HG03066 (cell line): ENCODE data around the gene PIK3C2G.

ENCODE experiments used
- ATAC-seq: cut with Tn5 transposase; IDR thresholded peaks from one replicate; pipeline ENCODE4 v1.9.1; 2021; ENCODE audit warnings: low read depth; ENCODE audit not compliant: unreplicated experiment

Gene PIK3C2G

GRCh38 chr12:18414671-18415070 lies 153.4 kb downstream of the PIK3C2G start:
- no peak for ATAC-seq

GRCh38 chr12:18415227-18415626 lies 153.9 kb downstream of the PIK3C2G start:
- no peak for ATAC-seq

GRCh38 chr12:18416412-18416811 lies 155.1 kb downstream of the PIK3C2G start:
- ATAC-seq, result no peak

GRCh38 chr12:18419311-18419710 lies 158.0 kb downstream of the PIK3C2G start:
- no peak for ATAC-seq

DNA sequence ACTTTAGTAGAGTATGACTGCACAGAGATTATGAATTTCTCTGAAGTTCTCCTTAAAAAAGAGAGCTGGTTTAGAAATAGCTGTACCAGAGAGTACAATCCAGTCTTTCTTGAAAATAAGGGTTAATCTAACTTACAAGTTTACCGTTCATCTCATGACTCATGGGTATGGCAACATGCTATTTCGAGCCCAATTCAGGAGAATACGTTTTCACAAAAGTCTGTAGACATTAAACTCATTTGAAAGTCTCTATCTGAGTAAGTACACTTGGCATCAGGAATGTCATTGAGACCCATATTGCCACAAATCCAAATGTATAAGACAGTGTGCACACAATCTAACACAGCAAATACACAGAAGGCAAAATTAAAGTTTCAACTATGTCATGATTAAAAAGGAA lies 160.5 kb downstream of the PIK3C2G start:
- no peak for ATAC-seq

DNA sequence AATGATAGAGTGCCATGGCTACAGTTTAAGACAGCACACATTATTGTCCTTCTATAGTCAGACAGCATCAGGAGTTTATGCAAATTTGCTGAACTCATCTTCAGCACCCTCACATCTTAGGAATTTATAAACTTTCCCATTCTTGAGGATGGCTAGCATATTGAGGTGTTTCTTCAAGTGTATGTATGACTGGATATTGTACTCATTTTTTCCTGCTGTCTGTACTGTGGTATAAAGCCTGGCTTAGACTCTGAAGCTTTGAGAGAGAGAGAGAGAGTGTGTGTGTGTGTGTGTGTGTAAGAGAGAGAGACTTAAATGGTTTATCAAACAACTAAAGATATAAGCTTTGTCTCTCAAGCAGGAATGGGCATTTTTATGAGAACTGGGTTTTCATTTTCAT lies 161.6 kb downstream of the PIK3C2G start:
- no peak for ATAC-seq

DNA sequence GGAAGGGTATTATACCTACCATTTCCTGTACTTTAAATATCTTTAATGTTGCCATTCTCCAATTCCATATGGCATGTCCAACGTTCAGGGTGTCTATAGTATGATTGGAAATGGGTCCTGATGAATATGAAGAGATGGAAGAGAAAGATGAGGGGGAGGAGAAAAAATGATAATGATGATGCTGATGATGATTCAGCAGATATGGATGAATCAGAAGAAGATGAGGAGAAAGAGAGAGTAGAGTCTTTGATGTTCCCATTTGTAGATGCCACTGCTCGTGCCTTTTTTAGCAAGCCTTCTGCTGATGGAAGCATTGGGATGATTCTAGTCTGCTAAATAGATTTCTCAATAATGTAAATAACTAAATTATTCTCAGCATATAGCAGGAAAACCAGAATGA lies 163.5 kb downstream of the PIK3C2G start:
- no peak for ATAC-seq

DNA sequence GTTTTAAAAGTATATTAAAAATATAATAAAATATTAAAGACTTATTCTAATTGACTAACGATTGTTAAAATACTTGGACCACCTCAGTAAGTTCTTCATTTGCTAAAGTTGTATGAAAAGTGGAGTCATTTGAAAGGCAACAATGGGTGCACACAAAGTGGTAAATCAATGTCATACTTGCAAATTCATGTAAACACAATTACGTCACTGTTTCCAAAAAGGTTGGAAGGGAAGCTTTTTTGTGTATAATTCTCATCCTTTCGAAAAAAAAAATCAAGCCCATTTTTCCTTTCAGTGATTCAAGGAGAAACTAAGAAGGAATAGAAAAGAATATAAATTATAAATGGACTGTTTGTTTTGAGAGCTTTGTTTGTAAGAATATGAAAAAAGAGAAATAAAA lies 166.2 kb downstream of the PIK3C2G start:
- no peak for ATAC-seq

GRCh38 chr12:18428416-18428815 lies 167.1 kb downstream of the PIK3C2G start:
- ATAC-seq, result no peak

DNA sequence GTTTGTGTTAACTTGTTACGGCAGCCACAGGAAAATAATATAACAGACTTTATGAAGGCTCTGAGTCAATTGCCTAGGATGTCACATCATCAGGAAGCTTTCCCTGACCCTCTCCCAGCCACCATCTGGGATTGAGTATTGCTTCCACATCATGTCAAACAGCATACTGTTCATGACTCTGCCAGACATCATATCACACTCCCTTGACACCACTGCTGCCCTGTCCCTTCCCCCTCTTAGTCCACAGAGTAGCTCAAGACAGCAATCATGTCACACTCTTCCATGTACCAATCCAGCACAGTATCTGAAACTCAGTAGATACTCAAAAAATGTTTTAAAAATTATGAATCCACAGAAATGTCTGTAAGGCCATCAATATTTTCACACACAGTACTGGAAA lies 168.0 kb downstream of the PIK3C2G start:
- ATAC-seq, result no peak

DNA sequence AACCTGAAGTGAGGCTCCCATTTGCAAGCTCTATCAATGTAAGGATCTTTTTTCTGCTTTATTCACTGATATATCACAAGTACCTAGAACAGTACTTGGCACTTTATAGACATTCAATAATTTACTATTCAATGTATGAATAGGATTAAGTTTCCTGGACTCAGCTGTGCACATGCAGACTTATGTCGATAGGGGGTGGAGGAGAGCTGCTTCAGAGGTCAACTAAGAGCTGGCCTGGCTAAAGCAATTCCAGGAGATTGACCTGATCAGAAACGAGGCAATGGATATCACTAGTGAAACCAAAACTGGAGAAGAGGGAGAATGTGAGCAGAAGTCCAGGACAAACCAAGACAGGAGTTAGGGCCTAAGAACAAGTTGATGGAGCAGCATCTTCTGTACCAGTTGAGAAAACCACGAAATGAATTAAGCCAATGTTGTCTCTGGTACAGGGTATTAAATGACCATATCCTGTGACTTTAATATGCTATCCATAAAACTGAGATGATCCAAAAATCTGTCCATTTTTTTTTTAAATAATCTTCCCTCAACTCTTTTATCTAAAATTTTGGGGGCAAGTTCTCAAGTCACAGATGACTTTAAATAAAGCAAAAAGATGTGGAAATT lies 169.2 kb downstream of the PIK3C2G start:
- no peak for ATAC-seq

DNA sequence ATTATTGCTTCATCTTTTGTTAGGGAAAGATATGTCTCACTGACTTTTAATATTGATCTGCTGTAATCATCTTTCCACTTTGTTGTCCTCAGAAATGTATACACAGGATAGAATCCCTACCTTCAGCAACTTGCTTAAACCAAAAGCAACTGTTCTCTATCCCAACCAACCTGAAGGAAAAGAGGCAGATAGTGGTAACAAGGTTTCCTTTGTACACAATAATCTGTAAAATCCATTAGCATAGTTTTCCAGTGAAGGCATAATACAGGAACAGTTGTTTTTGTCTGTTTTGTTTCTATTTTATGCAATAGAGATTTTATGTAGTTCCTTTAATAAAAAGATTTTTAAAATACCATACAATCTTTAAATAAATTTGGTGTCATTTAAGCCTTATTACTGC lies 170.5 kb downstream of the PIK3C2G start:
- ATAC-seq, result no peak

GRCh38 chr12:18432206-18432605 lies 170.9 kb downstream of the PIK3C2G start:
- ATAC-seq, result no peak

GRCh38 chr12:18436170-18436569 lies 174.9 kb downstream of the PIK3C2G start:
- no peak for ATAC-seq

- no peak for ATAC-seq
These were observed 178.2 kb downstream of the PIK3C2G start for GRCh38 chr12:18439541-18439940.

- no peak for ATAC-seq
These were observed 182.6 kb downstream of the PIK3C2G start for GRCh38 chr12:18443768-18444437.

- ATAC-seq, result no peak
These were observed 184.8 kb downstream of the PIK3C2G start for GRCh38 chr12:18446061-18446644.

DNA sequence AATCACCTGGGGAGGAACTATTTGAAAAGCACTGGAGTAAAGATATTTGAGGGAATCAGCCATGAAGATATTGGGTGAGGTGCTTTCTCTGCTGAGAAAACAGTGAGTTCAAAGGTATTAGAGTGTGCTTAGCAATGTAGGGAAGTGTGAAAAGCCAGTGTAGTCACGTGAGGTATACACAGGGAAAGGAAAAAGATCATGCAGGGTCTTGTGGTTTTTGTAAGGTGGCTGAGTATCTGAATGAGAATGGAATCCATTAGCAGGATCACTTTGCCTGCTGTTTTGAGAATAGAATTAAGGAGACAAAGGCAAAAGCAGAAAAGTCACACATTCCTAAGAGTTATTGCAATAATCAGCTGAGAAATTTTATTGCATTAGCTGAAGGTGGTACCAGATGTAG lies 193.0 kb downstream of the PIK3C2G start:
- ATAC-seq, result no peak

DNA sequence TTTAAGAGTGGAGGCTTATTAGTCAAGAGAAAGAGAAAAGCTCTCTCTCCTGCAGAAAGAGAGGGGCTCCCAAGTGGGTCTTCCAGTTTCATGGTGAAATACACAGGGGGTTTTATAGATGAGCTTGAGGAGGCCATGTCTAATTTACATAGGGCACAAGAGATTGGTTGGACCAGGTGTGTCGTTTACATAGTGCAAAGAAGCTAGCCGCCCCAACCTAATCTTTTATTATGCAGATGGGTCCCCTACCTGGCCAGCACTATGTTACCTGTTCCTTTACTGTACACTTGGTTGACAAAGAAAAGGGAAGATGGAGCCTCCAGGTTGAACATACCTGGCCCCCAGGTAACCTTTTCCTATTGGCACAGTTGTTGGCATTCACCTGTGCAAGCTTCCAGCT lies 195.0 kb downstream of the PIK3C2G start:
- no peak for ATAC-seq

DNA sequence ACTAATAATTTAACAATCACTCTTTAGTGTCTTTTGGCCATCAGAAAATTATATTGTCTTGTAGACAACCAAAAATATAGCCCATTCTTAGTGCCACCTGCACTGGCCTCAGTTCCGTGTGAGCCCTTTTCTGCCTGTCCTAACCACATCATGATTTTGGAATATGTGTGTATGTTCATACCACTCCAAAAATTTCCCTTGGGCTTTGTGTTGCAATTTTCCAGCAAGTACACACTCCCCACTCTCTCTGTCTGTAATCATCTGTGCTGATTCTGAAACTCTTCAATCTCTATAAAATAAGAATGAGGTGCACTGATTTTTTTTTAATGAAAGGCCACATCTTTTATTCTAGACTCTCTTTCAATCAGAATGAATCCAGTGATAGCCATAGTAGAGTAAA lies 196.0 kb downstream of the PIK3C2G start:
- no peak for ATAC-seq

DNA sequence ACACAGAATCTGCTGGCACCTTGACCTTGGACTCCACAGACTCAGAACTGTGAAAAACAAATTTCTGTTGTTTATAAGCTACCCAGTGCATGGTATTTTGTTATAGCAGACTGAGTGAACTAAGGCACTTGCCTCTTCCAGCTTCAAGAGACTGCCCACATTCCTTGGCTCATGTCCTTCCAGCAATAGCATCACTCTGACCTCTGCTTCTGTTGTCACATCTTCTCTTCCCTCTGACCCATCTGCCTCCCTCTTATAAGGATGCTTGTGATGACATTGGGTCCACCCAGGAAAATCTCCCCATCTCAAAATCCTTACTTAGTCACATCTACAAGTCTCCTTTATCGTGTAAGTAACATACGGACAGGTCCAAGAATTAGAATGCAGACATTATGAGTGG lies 200.4 kb downstream of the PIK3C2G start:
- ATAC-seq, result no peak

GRCh38 chr12:18462442-18462841 lies 201.1 kb downstream of the PIK3C2G start:
- ATAC-seq, result no peak
